ENCODE data around the gene CYBA. TPM values are rescaled to one million over a fixed set of nuclear protein-coding genes. Genes with fewer than 3 reads are reported as not detected.

Gene CYBA
- total and polyA plus RNA-seq, 2 of the 13 experiments (the other 11 are each of a cell fraction or from before 2014, with no cell fraction given), result 196 to 250 TPM

DNA sequence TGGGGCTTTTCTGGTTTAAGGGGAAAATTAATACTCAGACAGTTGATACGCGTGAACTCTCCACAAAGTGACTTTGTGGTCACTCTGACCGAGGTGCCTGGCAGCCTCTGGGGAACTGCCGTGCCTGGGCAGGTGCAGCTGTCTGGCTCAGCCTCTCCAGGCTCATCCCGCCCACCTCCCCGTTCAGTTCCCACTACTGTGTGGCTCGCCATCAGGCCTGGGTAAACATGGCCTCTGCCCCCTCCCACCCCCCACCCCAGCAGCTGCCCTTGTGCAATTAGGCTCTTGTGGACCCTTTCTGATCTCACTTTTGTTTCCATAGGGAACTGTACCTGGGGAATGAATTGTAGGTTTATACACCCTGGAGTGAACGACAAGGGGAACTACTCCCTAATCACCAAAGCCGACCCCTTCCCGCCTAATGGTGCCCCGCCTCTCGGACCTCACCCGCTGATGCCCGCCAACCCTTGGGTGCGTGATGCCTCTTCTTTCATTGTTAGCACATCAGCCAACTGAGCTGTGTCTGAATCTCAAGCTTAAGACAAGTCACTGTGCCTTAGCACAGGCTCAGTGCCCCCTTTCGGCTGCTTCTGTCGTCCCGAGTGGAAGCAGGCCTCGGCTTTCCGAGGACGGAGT is 52.9 kb downstream of the CYBA start (continued):
- TF ChIP-seq, protein P1, sequence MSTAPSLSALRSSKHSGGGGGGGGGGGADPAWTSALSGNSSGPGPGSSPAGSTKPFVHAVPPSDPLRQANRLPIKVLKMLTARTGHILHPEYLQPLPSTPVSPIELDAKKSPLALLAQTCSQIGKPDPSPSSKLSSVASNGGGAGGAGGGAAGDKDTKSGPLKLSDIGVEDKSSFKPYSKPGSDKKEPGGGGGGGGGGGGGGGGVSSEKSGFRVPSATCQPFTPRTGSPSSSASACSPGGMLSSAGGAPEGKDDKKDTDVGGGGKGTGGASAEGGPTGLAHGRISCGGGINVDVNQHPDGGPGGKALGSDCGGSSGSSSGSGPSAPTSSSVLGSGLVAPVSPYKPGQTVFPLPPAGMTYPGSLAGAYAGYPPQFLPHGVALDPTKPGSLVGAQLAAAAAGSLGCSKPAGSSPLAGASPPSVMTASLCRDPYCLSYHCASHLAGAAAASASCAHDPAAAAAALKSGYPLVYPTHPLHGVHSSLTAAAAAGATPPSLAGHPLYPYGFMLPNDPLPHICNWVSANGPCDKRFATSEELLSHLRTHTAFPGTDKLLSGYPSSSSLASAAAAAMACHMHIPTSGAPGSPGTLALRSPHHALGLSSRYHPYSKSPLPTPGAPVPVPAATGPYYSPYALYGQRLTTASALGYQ (CRISPR knock-in tag; IDR thresholded peaks at IDR 0.05), result no peak
- TF ChIP-seq SNAPC2 (CRISPR knock-in tag; IDR thresholded peaks at IDR 0.05) (no peak), NFKBIZ (CRISPR knock-in tag; IDR thresholded peaks at IDR 0.05) (no peak), ZNF160 (CRISPR knock-in tag; IDR thresholded peaks at IDR 0.05) (peak; percentile 69; the same call in 1 of the 2 replicates), ZNF572 (CRISPR knock-in tag; IDR thresholded peaks at IDR 0.05) (no peak), ZFP90 (CRISPR knock-in tag; IDR thresholded peaks at IDR 0.05; ENCODE audit: borderline replicate concordance) (peak; percentile 68; the same call in 1 of the 2 replicates), CAMTA2 (CRISPR knock-in tag; IDR thresholded peaks at IDR 0.05; ENCODE audit: borderline replicate concordance) (no peak), ZC3H4 (CRISPR knock-in tag; IDR thresholded peaks at IDR 0.05; ENCODE audit: borderline replicate concordance) (no peak), DPF2 (CRISPR knock-in tag; IDR thresholded peaks at IDR 0.05; ENCODE audit: borderline replicate concordance, low read depth) (peak; percentile 82; the same call in 1 of the 2 replicates), XBP1 (CRISPR knock-in tag; IDR thresholded peaks at IDR 0.05) (no peak), ARHGAP35 (CRISPR knock-in tag; IDR thresholded peaks at IDR 0.05; ENCODE audit: borderline replicate concordance) (no peak), ZSCAN9 (CRISPR knock-in tag; IDR thresholded peaks at IDR 0.05; ENCODE audit: borderline replicate concordance) (no peak), EP300 (IDR thresholded peaks at IDR 0.05; ENCODE audit: low read depth in 2 of 2, low read length in 2 of 2) (no peak; a peak in 1 of 4 replicates), EP300 (CRISPR knock-in tag; IDR thresholded peaks at IDR 0.05; ENCODE audit: borderline replicate concordance) (no peak), ADNP (CRISPR knock-in tag; IDR thresholded peaks at IDR 0.05) (no peak), BCL6 (CRISPR knock-in tag; IDR thresholded peaks at IDR 0.05) (peak; percentile 32; the same call in 1 of the 2 replicates), MTA3 (CRISPR knock-in tag; IDR thresholded peaks at IDR 0.05) (no peak), PAX8 (CRISPR knock-in tag; IDR thresholded peaks at IDR 0.05; ENCODE audit: borderline replicate concordance) (no peak), ZNF350 (CRISPR knock-in tag; IDR thresholded peaks at IDR 0.05; ENCODE audit: borderline replicate concordance, low read depth) (peak; percentile 52; the same call in 1 of the 2 replicates), CENPT (CRISPR knock-in tag; IDR thresholded peaks at IDR 0.05; ENCODE audit: low read depth) (no peak)
- TF ChIP-seq, protein P2, sequence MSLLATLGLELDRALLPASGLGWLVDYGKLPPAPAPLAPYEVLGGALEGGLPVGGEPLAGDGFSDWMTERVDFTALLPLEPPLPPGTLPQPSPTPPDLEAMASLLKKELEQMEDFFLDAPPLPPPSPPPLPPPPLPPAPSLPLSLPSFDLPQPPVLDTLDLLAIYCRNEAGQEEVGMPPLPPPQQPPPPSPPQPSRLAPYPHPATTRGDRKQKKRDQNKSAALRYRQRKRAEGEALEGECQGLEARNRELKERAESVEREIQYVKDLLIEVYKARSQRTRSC (CRISPR knock-in tag; IDR thresholded peaks at IDR 0.05; ENCODE audit: low read depth), result 0 out of 2 replicates have a peak, but pooled peaks have one; percentile 51
- TF ChIP-seq, protein P3, sequence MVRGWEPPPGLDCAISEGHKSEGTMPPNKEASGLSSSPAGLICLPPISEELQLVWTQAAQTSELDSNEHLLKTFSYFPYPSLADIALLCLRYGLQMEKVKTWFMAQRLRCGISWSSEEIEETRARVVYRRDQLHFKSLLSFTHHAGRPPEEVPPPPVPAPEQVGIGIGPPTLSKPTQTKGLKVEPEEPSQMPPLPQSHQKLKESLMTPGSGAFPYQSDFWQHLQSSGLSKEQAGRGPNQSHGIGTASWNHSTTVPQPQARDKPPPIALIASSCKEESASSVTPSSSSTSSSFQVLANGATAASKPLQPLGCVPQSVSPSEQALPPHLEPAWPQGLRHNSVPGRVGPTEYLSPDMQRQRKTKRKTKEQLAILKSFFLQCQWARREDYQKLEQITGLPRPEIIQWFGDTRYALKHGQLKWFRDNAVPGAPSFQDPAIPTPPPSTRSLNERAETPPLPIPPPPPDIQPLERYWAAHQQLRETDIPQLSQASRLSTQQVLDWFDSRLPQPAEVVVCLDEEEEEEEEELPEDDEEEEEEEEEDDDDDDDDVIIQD (CRISPR knock-in tag; IDR thresholded peaks at IDR 0.05; ENCODE audit: low read depth), result peak; percentile 9; the same call in 1 of the 2 replicates
- TF ChIP-seq, protein P4, sequence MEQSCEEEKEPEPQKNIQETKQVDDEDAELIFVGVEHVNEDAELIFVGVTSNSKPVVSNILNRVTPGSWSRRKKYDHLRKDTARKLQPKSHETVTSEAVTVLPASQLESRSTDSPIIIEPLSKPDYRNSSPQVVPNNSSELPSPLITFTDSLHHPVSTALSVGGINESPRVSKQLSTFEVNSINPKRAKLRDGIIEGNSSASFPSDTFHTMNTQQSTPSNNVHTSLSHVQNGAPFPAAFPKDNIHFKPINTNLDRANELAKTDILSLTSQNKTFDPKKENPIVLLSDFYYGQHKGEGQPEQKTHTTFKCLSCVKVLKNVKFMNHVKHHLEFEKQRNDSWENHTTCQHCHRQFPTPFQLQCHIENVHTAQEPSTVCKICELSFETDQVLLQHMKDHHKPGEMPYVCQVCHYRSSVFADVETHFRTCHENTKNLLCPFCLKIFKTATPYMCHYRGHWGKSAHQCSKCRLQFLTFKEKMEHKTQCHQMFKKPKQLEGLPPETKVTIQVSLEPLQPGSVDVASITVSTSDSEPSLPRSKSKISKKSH (CRISPR knock-in tag; IDR thresholded peaks at IDR 0.05; ENCODE audit: borderline replicate concordance), result no peak
- TF ChIP-seq, protein P5, sequence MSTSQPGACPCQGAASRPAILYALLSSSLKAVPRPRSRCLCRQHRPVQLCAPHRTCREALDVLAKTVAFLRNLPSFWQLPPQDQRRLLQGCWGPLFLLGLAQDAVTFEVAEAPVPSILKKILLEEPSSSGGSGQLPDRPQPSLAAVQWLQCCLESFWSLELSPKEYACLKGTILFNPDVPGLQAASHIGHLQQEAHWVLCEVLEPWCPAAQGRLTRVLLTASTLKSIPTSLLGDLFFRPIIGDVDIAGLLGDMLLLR (CRISPR knock-in tag; IDR thresholded peaks at IDR 0.05), result no peak
